Activated CD8-positive, alpha-beta memory T cell treated with anti-CD3 and anti-CD28 coated beads for 1 hour (primary cell): ENCODE data around the gene NOS1AP.
"Not testable (repeated sequence)": the region's sequence is repeated elsewhere in the genome, so short reads cannot be mapped to it uniquely, and the experiment has no call there.

ENCODE experiments used
- DNase-seq, 2 donors: peaks; one replicate each; pipeline ENCODE4 v3.0.0-alpha.2; 2020; ENCODE audit warnings: low read depth in 1 of 2; ENCODE audit errors: extremely low read depth in 1 of 2

Gene NOS1AP

DNA sequence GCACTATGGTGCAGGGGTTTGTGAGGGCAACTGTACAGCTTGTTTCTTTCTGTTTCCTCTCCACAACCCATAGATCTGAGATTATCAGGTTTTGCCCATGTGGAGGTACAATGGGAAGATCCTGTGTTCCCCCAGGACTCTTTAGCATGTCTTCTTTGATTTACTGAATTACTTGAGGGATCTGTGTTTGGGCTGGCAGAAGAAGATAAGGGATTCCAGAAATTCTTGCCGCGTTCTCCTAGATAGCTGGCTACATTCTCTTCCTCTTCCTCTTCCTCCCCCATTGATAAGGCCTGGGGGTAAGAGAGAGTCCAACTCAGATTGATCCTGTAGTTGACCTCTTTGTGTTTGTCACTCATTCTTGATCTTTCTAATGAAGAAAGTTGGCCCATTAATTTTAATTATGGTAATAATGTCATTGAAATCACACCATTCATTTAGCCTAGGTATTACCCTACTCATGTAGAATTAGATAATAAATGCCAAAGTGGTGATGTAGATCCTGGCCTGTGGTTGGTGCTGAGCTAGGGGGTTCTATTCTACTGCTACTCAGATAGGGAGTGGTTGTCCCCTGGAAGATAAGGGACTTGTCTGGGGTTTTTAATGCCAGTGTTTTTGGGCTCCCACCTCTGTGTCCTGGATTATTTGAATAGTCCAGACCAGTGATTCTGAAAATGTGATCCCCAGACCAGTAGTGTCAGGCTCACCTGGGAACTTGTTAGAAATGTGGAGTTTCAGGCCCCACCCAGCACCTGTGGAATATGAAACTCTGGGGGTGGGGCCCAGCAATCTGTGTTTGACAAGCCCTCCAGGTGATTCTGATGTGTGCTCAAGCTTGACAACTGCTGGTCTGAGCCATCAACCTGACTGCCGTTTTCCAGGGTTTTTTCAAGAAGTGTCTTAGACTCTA, 122.2 kb downstream of the NOS1AP start:
- DNase-seq = no peak

DNA sequence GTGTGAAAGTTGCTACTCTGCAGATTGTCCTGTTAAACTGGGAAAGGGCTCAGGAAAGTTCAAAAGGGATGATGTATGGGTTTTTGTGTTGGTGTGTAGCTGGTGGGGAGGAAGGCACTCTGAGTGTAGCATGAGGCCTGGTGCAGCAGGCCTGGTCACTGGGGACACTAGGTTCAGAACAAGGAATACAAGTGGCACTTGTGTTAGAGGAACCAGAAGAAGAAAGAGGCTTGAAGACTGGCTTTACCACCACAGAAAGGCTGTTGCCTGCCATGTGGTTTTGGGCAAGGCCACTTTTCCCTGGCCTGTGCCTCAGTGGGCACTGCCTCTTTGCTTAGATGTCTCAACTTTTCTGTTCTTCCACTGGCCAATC, 122.8 kb downstream of the NOS1AP start:
- DNase-seq = no peak

GRCh38 chr1:162192763-162193162, 123.3 kb downstream of the NOS1AP start:
- no peak for DNase-seq

DNA sequence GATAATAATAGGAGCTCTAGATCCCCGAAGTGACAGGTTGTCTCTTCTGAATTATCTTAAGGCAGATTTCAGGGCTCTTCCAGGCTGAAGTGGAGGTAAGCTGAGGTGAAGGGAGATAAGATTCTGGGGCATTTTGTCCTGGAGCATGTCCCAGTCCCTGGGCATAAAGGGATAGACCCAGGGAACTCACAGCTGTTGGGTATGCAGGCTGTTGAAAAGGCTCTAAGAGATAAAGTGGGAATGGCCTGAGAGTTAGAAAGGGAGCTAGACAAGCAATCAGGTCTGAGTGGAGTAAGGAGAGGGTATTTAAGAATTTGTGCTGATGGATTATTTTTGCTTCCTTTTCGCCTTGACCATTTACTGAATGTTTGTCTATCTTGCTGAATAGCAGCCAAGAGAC, 123.7 kb downstream of the NOS1AP start:
- no peak for DNase-seq

DNA sequence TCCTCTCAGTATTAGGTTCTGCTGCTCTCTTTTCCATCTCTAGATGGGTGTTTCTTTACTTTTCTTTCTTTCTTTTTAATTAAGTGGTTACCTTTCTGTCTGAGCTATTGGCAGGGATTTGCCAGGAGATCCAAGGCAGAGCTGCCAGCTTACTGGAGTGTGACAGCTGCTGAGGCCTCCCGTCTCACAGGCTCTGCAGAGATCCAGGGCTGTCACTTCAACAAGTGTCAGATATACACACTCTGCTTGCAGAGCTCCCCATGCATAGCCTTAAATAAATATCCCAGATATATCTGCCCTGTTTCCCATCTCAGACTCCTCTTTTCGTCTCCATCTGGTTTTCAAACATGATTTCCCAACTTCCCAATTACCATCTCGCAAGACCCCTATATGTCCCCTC, 124.3 kb downstream of the NOS1AP start:
- no peak for DNase-seq

DNA sequence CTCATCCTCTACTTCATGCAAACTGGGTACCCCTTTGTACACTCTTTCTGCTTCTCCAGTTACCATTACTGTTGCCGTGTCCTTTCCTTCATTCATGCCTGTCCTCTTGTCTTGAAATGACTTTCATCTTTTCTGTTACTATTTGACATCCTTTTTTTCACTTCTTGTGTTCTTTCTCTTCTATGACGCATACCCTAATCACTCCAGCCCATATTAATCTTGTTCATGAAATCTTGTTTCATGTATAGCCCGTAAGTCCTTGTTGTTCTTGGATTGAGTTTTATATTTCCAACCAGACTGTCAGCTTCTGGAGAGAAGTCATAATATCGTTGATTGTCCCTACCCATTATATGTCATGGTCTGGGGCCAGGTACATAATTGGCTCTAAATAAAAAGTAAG, 126.1 kb downstream of the NOS1AP start:
- no peak for DNase-seq

- DNase-seq = no peak
Observed at GRCh38 chr1:162196387-162196786, 126.9 kb downstream of the NOS1AP start.

DNA sequence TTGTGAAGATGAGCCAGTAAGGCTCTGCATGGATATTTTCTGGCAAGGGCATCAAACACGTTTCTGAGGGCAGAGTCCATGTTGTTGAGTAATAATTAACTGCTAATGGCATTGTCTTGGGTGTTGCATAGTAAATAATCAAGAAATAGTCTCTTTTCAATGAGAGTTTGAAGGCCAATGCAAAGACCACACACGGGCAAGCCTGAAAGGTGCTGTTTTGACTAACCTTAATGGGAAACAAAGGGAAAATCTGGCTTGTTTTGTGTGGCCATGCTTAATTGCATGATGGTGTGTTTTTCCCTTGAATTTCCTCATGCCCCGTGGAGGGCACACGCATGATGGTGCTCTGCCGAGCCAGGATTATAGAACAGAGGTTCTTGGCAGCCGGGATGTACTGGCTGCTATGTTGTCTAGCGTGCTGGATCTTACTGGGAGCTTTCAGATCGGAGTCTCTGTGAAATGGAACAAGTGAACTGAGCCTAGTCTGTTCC, 127.6 kb downstream of the NOS1AP start:
- no peak for DNase-seq

GRCh38 chr1:162197615-162198421, 128.3 kb downstream of the NOS1AP start:
- no peak for DNase-seq

GRCh38 chr1:162200096-162200847, 130.8 kb downstream of the NOS1AP start:
- DNase-seq = no peak

DNA sequence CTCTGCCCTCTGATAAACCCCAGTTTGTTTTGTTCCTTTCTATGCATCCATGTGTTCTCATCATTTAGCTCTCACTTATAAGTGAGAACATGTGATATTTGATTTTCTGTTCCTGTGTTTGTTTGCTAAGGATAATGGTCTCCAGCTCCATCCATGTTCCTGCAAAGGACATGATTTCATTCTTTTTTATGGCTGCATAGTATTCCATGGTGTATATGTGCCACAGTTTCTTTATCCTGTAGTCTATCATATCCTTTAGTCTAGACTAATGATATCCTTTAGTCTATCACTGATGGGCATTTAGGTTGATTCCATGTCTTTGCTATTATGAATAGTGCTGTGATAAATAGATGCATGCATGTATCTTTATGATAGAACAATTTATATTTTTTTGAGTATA, 131.6 kb downstream of the NOS1AP start:
- not testable (repeated sequence) for DNase-seq

DNA sequence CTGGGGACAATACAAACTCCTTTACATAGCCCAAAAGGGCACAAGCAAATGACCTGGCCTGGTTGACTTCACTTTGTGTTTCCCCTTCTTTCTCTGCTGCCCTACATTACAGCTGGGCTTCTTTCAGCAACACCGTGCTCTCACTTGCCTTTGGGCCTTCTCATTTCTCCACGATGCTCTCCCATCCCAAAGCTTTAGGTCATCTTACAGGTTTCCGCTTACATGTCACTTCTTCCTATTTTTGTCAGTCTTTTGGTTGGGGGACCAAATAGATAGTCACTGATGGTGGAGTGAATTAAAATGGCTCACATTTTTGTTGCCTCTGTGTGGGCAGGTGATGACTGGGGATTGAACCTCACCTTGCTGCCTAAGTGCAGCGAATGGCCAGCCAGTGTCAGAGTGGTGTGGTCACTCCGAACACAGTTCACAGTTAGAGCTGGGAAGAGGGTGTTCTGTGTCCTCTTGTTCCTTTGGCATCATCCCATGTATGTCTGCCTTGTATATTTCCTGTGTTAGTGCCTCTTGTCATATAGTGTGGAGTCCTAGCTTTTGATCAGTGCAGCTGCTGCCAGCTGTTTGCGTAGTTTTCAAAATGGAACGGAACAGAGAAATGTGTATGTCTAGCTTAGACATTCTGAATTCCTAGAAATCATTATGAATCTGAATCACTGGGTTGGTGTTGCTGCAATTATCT, 134.8 kb downstream of the NOS1AP start:
- no peak for DNase-seq

DNA sequence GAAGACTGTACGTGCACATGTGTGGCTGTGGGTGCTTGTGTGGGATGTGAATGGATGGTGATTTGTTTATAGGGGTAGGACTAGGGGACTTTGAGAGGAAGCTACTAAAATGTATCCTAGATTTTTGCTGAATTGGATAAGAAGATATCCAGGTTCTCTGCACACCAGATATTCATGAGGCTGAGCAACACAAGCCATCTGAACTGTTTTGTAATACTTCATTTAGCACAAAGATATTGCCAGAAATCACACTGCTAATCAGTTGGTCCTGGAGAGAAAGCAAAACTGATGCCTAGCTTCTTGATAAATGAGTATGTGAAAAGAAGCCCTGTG, 135.3 kb downstream of the NOS1AP start:
- no peak for DNase-seq

DNA sequence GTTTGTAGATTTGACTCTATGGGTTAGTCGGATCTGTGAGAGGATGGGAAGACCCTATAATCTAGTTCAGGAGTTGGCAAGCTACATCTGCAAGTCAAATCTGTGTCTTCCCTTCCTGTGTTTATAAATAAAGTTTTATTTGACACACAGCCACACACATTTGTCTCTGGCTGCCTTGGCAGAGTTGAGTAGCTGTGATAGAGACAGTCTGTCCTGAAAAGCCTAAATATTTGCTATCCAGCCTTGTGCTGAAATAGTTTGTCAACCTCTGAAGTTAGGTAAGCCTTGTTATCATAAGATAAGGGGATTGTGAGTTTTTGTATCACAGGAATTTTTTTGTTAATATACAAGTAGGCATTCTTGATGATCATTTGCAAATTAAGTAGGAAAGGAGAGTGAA, 136.8 kb downstream of the NOS1AP start:
- DNase-seq = no peak

- no peak for DNase-seq
Observed at GRCh38 chr1:162206749-162207635, 137.5 kb downstream of the NOS1AP start.

GRCh38 chr1:162207862-162208261, 138.4 kb downstream of the NOS1AP start:
- DNase-seq = no peak

DNA sequence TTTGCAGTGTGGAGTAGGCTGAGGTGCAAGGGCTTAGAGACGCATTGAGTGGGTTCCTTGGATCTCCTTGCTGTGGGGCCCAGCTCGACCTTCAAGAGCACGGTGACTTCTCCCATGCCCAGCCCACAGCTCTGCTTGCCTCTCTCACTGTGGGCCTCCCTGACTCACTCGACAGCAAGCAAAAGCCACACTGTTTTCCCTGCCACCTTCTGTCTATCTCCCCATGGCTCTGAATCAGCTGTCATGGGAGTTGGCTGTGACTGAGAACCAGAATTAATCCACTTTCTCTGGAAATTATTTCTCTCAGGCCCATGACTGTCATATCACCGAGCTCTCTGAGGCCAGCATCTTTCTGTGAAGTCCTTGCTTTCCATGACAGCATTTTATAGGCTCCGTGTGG, 140.7 kb downstream of the NOS1AP start:
- no peak for DNase-seq

GRCh38 chr1:162212713-162213112, 143.2 kb downstream of the NOS1AP start:
- no peak for DNase-seq

- no peak for DNase-seq
Observed at GRCh38 chr1:162213281-162213912, 143.9 kb downstream of the NOS1AP start.
